Stimulated activated naive B cell treated with anti-CD40 and anti-IgM and Interleukin-4, amounts not matched to agents 10 μg/mL and 1 μg/mL and 100 μg/mL, for 72 hours (primary cell): ENCODE measurements around the gene RNF133.

Experiments
- ATAC-seq, 2 donors: fragments of 150-1000 bp; cut with Tn5 transposase; replicated peaks; 2 replicates each; pipeline ENCODE4 v1.10.0; 2021; ENCODE audit warnings: moderate library complexity in 1 of 2
- DNase-seq: peaks from one replicate; pipeline ENCODE4 v3.0.0; 2021
- H3K27ac Mint-ChIP-seq: one replicate; pipeline ENCODE4 v1.8.0; 2022; ENCODE audit warnings: mild to moderate bottlenecking, mixed read lengths
- H3K27me3 Mint-ChIP-seq, 2 donors: one replicate each; pipeline ENCODE4 v1.8.0; 2022; ENCODE audit warnings: mixed read lengths in 2 of 2
- H3K36me3 Mint-ChIP-seq, 2 donors: one replicate each; pipeline ENCODE4 v1.8.0; 2022; ENCODE audit warnings: mixed read lengths in 2 of 2, mild to moderate bottlenecking in 1 of 2
- H3K4me1 Mint-ChIP-seq, 2 donors: one replicate each; pipeline ENCODE4 v1.8.0; 2022; ENCODE audit warnings: mixed read lengths in 2 of 2, mild to moderate bottlenecking in 1 of 2
- H3K4me3 Mint-ChIP-seq, 2 donors: one replicate each; pipeline ENCODE4 v1.8.0; 2022; ENCODE audit warnings: mild to moderate bottlenecking in 2 of 2, mixed read lengths in 2 of 2, moderate library complexity in 1 of 2
- H3K9me3 Mint-ChIP-seq, 2 donors: one replicate each; pipeline ENCODE4 v1.8.0; 2022; ENCODE audit warnings: mixed read lengths in 2 of 2, mild to moderate bottlenecking in 1 of 2

The RNF133 gene

GRCh38 chr7:122699017-122699416 lies at the start of gene RNF133:
Gene RNF133, minus strand, starts transcription at chr7:122699117. Its CDS starts 199 bp downstream, at chr7:122698918.
- Mint-ChIP-seq H3K4me3 (no peak within 1 kb of the TSS), H3K4me1 (no peaks in the 10 kb centered on the region), H3K27ac (no peak within 1 kb of the TSS), H3K36me3 (no peaks in the 10 kb centered on the region), H3K27me3 (no peaks in the 10 kb centered on the region), H3K9me3 (peaks cover 2 to 3% of the 10 kb centered on the region in 2 donors)
- DNase-seq (no peak), ATAC-seq (no peak)

DNA sequence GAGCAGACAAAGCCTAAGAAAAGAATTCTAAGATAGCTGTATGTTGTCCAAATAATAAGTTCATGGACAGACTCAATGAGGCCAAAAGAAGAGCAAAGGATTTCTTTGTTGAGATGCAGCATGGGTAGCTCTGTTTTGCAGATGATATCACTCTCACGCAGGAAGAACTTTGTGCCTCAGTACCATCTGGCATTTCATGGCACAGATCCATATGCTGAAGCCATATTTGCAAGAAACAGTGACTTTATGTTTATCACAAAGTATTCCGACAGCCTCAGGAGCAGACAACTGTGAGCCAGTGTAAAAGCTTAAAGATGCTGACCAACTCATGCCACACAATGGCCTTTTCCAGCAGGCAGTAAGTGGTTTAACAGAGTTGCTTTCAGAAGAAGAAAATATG lies 49.3 kb upstream of the RNF133 start:
- DNase-seq (no peak), ATAC-seq (no peak)
- H3K9me3 Mint-ChIP-seq, result no peaks in the 10 kb centered on the region
- no peak overlapping the region for H3K27ac Mint-ChIP-seq
- no peaks in the 10 kb centered on the region for H3K36me3 Mint-ChIP-seq
- H3K4me1 Mint-ChIP-seq, result no peaks in the 10 kb centered on the region
- H3K27me3 Mint-ChIP-seq, result no peaks in the 10 kb centered on the region
- no peak overlapping the region for H3K4me3 Mint-ChIP-seq

DNA sequence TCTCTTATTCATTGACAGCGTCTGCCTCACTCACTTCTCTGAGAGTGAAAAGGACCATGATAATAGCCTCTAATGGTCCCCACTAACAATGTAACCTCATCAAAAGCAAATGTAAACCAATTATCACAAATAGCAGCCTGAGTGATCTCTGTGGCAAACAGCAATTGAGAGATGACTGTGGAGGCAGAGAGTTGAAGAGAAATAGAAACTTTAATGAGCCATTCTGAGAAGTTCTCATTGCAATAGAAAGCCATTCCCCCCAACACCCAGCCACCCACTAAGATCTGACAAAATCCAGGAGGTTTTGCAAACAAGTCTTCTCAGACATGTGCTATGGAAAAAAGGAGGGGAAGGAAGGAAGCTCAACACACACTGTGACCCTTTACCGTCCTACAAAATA lies 48.0 kb upstream of the RNF133 start:
- Mint-ChIP-seq H3K9me3 (no peaks in the 10 kb centered on the region), H3K4me3 (no peak overlapping the region), H3K4me1 (no peaks in the 10 kb centered on the region), H3K36me3 (no peaks in the 10 kb centered on the region), H3K27me3 (no peaks in the 10 kb centered on the region), H3K27ac (no peak overlapping the region)
- ATAC-seq (no peak), DNase-seq (no peak)

GRCh38 chr7:122743211-122743610 lies 44.3 kb upstream of the RNF133 start:
- no peaks in the 10 kb centered on the region for H3K36me3 Mint-ChIP-seq
- no peaks in the 10 kb centered on the region for H3K27me3 Mint-ChIP-seq
- DNase-seq (no peak), ATAC-seq (no peak)
- no peak overlapping the region for H3K4me3 Mint-ChIP-seq
- H3K9me3 Mint-ChIP-seq, result no peaks in the 10 kb centered on the region
- no peaks in the 10 kb centered on the region for H3K4me1 Mint-ChIP-seq
- H3K27ac Mint-ChIP-seq, result no peak overlapping the region

DNA sequence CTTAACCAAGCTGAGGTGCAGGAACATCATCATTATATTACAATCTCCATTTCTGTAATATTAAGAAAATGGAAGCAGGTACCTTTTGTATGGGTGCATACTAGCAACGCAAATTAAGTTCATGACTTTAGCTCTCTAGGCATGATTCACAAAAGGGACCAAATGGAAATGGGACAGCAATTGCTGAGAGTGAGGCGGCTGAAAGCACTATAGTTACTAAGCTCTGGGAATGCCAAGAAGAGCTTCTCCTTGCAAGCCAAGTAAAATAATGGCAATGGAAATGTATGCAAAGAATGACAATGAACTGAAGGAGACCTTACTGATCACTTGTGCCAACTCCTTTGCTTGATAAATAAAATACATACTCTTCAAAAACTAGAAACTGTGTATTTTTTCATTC lies 40.0 kb upstream of the RNF133 start:
- Mint-ChIP-seq H3K9me3 (no peaks in the 10 kb centered on the region), H3K27ac (no peak overlapping the region), H3K4me3 (no peak overlapping the region), H3K36me3 (no peaks in the 10 kb centered on the region), H3K4me1 (no peaks in the 10 kb centered on the region), H3K27me3 (no peaks in the 10 kb centered on the region)
- ATAC-seq (no peak), DNase-seq (no peak)

DNA sequence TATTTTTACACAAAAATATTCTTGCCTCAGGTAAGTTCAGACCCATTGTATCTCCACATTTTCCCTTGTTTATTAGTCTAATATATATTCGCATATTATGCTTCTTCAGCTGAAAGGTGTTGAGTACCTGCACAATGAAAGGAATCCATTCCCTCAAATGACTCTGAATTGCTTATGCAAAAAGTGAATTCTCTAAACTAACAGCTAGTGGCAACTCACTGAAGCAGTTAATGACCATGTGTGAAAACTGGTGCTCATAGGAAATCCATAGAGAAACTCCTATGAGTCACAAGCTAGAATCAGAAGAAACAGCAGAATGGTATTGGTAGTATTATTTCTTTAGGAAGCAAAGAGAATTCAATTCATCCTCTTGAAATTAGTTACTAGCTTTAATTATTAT lies 37.3 kb upstream of the RNF133 start:
- H3K4me3 Mint-ChIP-seq, result no peak overlapping the region
- DNase-seq, result no peak
- no peaks in the 10 kb centered on the region for H3K36me3 Mint-ChIP-seq
- no peaks in the 10 kb centered on the region for H3K4me1 Mint-ChIP-seq
- H3K9me3 Mint-ChIP-seq, result no peaks in the 10 kb centered on the region
- H3K27ac Mint-ChIP-seq, result no peak overlapping the region
- H3K27me3 Mint-ChIP-seq, result no peaks in the 10 kb centered on the region
- no peak for ATAC-seq

DNA sequence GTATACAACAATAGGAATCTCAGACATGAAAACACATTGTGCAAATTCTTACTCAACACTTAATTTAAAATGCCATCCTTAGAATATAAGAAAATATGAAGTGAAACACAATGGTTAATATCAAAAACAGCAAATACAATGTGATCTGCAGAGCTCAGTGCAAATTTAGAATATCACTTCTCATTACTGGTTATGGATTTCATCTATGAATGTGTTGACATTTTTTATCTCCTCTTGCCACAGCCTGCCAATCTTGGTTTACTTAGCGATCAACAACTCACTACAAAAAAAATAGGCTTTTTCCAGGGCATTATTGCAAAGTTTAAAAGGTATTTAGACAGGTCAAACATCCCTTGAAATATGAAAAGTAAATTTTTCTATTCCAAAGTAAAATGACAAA lies 28.8 kb upstream of the RNF133 start:
- DNase-seq, result no peak
- H3K27me3 Mint-ChIP-seq, result no peaks in the 10 kb centered on the region
- no peaks in the 10 kb centered on the region for H3K36me3 Mint-ChIP-seq
- H3K4me3 Mint-ChIP-seq, result no peak overlapping the region
- H3K9me3 Mint-ChIP-seq, result no peaks in the 10 kb centered on the region
- H3K4me1 Mint-ChIP-seq, result no peaks in the 10 kb centered on the region
- ATAC-seq, result no peak
- H3K27ac Mint-ChIP-seq, result no peak overlapping the region

GRCh38 chr7:122727354-122727753 lies 28.4 kb upstream of the RNF133 start:
- H3K4me1 Mint-ChIP-seq, result no peaks in the 10 kb centered on the region
- H3K4me3 Mint-ChIP-seq, result no peak overlapping the region
- H3K9me3 Mint-ChIP-seq, result no peaks in the 10 kb centered on the region
- ATAC-seq (no peak), DNase-seq (no peak)
- no peaks in the 10 kb centered on the region for H3K36me3 Mint-ChIP-seq
- no peaks in the 10 kb centered on the region for H3K27me3 Mint-ChIP-seq
- no peak overlapping the region for H3K27ac Mint-ChIP-seq

DNA sequence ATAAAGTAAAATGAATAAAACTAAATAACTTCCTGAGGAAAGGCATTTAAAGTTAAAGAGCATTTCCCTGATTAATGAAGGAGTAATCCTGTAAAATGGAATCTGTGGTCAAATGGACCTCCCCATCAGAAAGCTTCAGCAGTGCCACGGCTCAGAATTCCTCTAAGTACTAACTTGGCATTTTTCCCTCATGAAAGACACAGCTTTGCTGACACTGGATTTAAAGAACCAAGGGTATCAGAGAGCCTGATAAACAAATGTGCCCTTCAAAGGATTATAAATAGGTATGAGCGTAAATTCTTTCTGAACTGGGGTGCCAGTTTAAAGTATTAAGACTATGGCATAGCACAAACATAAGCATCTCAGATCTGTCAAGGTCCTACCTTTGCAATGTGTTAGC lies 28.0 kb upstream of the RNF133 start:
- Mint-ChIP-seq H3K9me3 (no peaks in the 10 kb centered on the region), H3K27ac (no peak overlapping the region), H3K4me3 (no peak overlapping the region), H3K27me3 (no peaks in the 10 kb centered on the region), H3K36me3 (no peaks in the 10 kb centered on the region), H3K4me1 (no peaks in the 10 kb centered on the region)
- ATAC-seq (no peak), DNase-seq (no peak)

DNA sequence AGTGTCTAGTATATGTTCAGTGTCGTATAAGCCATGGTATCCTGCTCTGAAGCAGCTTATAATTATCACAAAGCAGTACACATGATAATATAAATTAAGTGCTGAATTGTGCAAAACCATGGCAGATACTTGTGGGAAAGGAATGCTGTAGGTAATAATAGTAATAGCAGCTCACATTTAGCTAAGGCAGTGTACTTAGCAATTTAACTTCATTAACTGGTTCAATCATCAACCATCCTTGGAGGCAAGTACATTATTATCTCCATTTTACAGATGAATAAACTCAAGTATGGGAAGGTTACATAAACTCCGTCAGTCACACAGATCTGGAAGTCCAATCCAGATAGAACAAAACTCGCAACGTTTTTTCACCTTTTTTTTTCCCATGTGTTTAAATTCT lies 25.4 kb upstream of the RNF133 start:
- no peak overlapping the region for H3K27ac Mint-ChIP-seq
- H3K4me3 Mint-ChIP-seq, result no peak overlapping the region
- ATAC-seq (no peak), DNase-seq (no peak)
- H3K36me3 Mint-ChIP-seq, result no peaks in the 10 kb centered on the region
- no peaks in the 10 kb centered on the region for H3K4me1 Mint-ChIP-seq
- no peaks in the 10 kb centered on the region for H3K27me3 Mint-ChIP-seq
- H3K9me3 Mint-ChIP-seq, result peaks cover 1 to 5% of the 10 kb centered on the region in 2 donors

DNA sequence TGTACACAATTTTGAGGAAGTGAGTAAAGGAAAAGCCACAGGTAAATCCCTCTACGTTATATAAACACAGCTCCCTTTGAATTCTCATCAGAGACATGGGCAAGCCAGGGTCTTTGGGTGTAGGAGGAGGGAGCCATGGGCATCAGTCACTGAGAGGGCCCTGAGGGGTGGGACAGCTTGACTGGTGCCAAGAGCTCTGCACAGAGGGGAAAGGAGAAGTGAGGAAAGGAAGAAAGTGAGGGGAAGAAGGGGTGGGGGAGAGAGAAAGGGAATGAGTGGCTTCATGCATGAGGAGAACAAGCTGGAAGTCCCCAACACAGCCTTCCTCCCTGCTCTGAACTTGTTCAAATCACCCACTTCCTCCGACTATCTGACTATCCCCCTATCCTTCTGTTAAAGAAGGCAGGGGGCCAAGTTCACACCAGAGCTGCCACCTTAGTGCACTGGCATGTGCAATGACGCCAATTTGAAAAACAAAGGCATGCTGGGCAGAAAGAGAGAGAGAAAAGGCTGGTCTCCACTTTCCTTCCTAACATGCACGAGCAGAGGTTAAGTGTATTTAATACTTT lies 20.2 kb upstream of the RNF133 start:
- no peaks in the 10 kb centered on the region for H3K27me3 Mint-ChIP-seq
- DNase-seq (no peak), ATAC-seq (no peak)
- H3K27ac Mint-ChIP-seq, result no peak overlapping the region
- no peak overlapping the region for H3K4me3 Mint-ChIP-seq
- no peaks in the 10 kb centered on the region for H3K36me3 Mint-ChIP-seq
- H3K4me1 Mint-ChIP-seq, result peaks cover 0 to 5% of the 10 kb centered on the region in 2 donors
- peaks cover 1 to 5% of the 10 kb centered on the region in 2 donors for H3K9me3 Mint-ChIP-seq

GRCh38 chr7:122717356-122718089 lies 18.6 kb upstream of the RNF133 start:
- Mint-ChIP-seq H3K27me3 (no peaks in the 10 kb centered on the region), H3K36me3 (no peaks in the 10 kb centered on the region), H3K27ac (no peak overlapping the region), H3K9me3 (peaks cover 1 to 5% of the 10 kb centered on the region in 2 donors), H3K4me1 (peaks cover 0 to 5% of the 10 kb centered on the region in 2 donors), H3K4me3 (no peak overlapping the region)
- no peak for DNase-seq
- no peak for ATAC-seq

GRCh38 chr7:122715183-122715582 lies 16.3 kb upstream of the RNF133 start:
- Mint-ChIP-seq H3K9me3 (peaks cover 0 to 1% of the 10 kb centered on the region in 2 donors), H3K36me3 (no peaks in the 10 kb centered on the region), H3K27me3 (no peaks in the 10 kb centered on the region), H3K4me3 (no peak overlapping the region), H3K27ac (no peak overlapping the region), H3K4me1 (peaks cover 0 to 5% of the 10 kb centered on the region in 2 donors)
- DNase-seq (no peak), ATAC-seq (no peak)

GRCh38 chr7:122710916-122711315 lies 12.0 kb upstream of the RNF133 start:
- no peak overlapping the region for H3K4me3 Mint-ChIP-seq
- H3K27ac Mint-ChIP-seq, result no peak overlapping the region
- H3K27me3 Mint-ChIP-seq, result no peaks in the 10 kb centered on the region
- no peak for DNase-seq
- peaks cover 0 to 1% of the 10 kb centered on the region in 2 donors for H3K9me3 Mint-ChIP-seq
- ATAC-seq, result no peak
- no peaks in the 10 kb centered on the region for H3K36me3 Mint-ChIP-seq
- H3K4me1 Mint-ChIP-seq, result no peaks in the 10 kb centered on the region

- Mint-ChIP-seq H3K4me1 (no peaks in the 10 kb centered on the region), H3K27ac (no peak overlapping the region), H3K4me3 (no peak overlapping the region), H3K9me3 (peaks cover 0 to 1% of the 10 kb centered on the region in 2 donors), H3K27me3 (no peaks in the 10 kb centered on the region), H3K36me3 (no peaks in the 10 kb centered on the region)
- DNase-seq, result no peak
- ATAC-seq, result no peak
Measured at GRCh38 chr7:122709930-122710646, 11.2 kb upstream of the RNF133 start.
